ENCODE measurements around the gene CIC. TPM values are rescaled to one million over a fixed set of nuclear protein-coding genes. Genes with fewer than 3 reads are reported as not detected.
A peak's percentile ranks its signal among the peaks of the same experiment; 100 is the strongest.

CIC gene
- total RNA-seq, 1 donor from 2014 or later: 115 TPM

DNA sequence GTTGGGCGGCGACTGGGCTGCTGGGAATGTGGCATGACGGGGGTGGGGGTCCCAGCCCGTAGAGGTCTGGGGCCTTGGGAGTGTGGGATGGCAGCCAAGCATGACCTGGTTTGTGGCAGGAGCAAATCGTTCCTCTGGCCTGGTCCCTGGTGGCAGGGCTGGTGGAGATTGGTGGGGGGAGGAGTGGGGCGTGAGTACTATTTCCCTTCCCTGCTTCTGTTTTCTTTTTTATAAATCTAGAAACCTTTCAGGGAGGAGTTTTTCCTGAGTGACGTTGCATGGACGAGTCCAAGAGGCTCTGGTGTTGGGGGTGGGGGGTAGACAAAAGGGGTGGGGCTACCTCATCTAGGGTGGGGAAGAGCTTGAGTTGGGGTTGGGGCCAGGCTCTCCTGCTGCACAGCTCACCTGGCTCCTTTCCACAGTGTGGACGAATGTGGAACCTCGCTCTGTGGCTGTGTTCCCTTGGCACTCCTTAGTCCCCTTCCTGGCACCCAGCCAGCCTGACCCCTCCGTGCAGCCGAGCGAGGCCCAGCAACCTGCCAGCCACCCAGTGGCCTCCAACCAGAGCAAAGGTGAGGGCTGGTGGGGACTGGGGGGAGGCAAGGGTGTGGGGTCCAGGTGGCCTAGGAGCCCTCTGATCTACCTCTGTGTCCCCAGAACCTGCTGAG lies 17.4 kb downstream of the CIC start:
- TF ChIP-seq, protein P1, sequence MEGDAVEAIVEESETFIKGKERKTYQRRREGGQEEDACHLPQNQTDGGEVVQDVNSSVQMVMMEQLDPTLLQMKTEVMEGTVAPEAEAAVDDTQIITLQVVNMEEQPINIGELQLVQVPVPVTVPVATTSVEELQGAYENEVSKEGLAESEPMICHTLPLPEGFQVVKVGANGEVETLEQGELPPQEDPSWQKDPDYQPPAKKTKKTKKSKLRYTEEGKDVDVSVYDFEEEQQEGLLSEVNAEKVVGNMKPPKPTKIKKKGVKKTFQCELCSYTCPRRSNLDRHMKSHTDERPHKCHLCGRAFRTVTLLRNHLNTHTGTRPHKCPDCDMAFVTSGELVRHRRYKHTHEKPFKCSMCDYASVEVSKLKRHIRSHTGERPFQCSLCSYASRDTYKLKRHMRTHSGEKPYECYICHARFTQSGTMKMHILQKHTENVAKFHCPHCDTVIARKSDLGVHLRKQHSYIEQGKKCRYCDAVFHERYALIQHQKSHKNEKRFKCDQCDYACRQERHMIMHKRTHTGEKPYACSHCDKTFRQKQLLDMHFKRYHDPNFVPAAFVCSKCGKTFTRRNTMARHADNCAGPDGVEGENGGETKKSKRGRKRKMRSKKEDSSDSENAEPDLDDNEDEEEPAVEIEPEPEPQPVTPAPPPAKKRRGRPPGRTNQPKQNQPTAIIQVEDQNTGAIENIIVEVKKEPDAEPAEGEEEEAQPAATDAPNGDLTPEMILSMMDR (IDR thresholded peaks at IDR 0.05): no peak
- H3K27me3 Mint-ChIP-seq (ENCODE audit: unreplicated experiment): no peaks in the 10 kb centered on the region
- no peaks in the 10 kb centered on the region for H3K9me3 Mint-ChIP-seq (ENCODE audit: unreplicated experiment)
- no peak for DNase-seq (ENCODE audit: extremely low spot score, unreplicated experiment)
- peaks cover 31% of the 10 kb centered on the region for H3K4me1 Mint-ChIP-seq (ENCODE audit: unreplicated experiment)
- peak overlapping the region; percentile 88 for H3K4me3 Mint-ChIP-seq (ENCODE audit: unreplicated experiment)
- H3K27ac Mint-ChIP-seq (ENCODE audit: unreplicated experiment): peak overlapping the region; percentile 87
- H3K36me3 Mint-ChIP-seq (ENCODE audit: unreplicated experiment): peaks cover 16% of the 10 kb centered on the region

DNA sequence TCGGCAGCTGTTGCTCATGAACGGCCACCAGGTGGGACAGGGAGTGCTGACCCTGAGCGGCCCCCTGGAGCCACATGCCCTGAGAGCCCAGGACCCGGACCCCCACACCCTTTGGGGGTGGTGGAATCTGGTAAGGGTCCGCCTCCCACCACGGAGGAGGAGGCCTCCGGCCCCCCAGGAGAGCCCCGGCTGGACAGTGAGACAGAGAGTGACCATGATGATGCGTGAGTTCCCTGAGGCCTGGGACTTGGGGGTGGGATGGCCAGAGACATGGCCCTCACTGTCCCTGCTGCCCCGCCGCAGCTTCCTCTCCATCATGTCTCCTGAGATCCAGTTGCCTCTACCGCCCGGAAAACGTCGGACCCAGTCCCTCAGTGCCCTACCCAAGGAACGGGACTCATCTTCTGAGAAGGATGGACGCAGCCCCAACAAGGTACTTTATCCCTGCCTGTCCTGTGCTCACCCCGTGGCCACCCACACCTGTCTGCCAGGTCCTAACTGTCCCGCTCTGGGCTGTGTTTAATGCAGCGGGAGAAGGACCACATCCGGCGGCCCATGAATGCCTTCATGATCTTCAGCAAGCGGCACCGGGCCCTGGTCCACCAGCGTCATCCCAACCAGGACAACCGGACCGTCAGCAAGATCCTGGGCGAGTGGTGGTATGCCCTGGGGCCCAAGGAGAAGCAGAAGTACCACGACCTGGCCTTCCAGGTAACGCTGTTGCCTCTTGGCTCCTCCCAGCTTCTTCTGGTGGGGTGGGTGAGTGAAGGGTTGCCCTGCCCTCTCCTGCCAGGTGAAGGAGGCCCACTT lies 18.2 kb downstream of the CIC start:
- no peak for DNase-seq (ENCODE audit: extremely low spot score, unreplicated experiment)
- H3K4me1 Mint-ChIP-seq (ENCODE audit: unreplicated experiment): peaks cover 24% of the 10 kb centered on the region
- no peak overlapping the region for H3K4me3 Mint-ChIP-seq (ENCODE audit: unreplicated experiment)
- TF ChIP-seq, protein P1 (IDR thresholded peaks at IDR 0.05): no peak
- peak overlapping the region; percentile 14 for H3K27ac Mint-ChIP-seq (ENCODE audit: unreplicated experiment)
- H3K36me3 Mint-ChIP-seq (ENCODE audit: unreplicated experiment): peaks cover 23% of the 10 kb centered on the region
- H3K27me3 Mint-ChIP-seq (ENCODE audit: unreplicated experiment): no peaks in the 10 kb centered on the region
- no peaks in the 10 kb centered on the region for H3K9me3 Mint-ChIP-seq (ENCODE audit: unreplicated experiment)

DNA sequence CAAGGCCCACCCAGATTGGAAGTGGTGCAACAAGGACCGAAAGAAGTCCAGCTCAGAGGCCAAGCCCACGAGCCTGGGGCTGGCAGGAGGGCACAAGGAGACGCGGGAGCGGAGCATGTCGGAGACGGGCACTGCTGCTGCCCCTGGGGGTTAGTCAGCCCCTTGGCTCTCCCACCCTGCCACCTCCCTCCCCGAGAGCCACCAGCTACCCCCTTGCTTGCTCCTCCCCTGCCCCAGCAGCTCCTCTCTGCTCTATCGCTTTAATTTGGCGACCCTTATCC lies 18.7 kb downstream of the CIC start:
- peaks cover 23% of the 10 kb centered on the region for H3K36me3 Mint-ChIP-seq (ENCODE audit: unreplicated experiment)
- H3K27me3 Mint-ChIP-seq (ENCODE audit: unreplicated experiment): no peaks in the 10 kb centered on the region
- DNase-seq (ENCODE audit: extremely low spot score, unreplicated experiment): no peak
- H3K9me3 Mint-ChIP-seq (ENCODE audit: unreplicated experiment): no peaks in the 10 kb centered on the region
- no peak overlapping the region for H3K27ac Mint-ChIP-seq (ENCODE audit: unreplicated experiment)
- no peak overlapping the region for H3K4me3 Mint-ChIP-seq (ENCODE audit: unreplicated experiment)
- TF ChIP-seq, protein P1 (IDR thresholded peaks at IDR 0.05): no peak
- H3K4me1 Mint-ChIP-seq (ENCODE audit: unreplicated experiment): peaks cover 19% of the 10 kb centered on the region

DNA sequence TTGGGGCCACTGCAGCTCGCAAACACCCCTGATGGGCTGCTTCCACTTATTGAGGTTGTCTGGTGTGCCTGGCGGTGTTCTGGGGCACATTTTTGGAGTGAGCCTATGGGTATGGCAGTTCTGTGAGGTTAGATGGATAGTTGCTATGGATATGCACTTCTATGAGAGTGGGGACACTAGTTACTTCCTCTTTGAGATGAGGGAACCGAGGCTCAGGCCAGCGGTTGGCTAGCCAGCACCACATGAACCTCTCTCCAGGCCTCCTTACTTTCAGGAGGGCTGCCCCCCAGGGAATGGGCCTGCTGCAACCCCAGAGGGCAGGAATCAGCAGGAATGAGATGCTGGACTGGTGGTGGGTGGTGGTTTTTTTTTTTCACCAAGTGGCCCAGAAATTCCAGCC lies 19.3 kb downstream of the CIC start:
- H3K4me1 Mint-ChIP-seq (ENCODE audit: unreplicated experiment): peaks cover 20% of the 10 kb centered on the region
- TF ChIP-seq, protein P1 (IDR thresholded peaks at IDR 0.05): no peak
- H3K4me3 Mint-ChIP-seq (ENCODE audit: unreplicated experiment): no peak overlapping the region
- H3K36me3 Mint-ChIP-seq (ENCODE audit: unreplicated experiment): peaks cover 25% of the 10 kb centered on the region
- no peaks in the 10 kb centered on the region for H3K27me3 Mint-ChIP-seq (ENCODE audit: unreplicated experiment)
- no peaks in the 10 kb centered on the region for H3K9me3 Mint-ChIP-seq (ENCODE audit: unreplicated experiment)
- DNase-seq (ENCODE audit: extremely low spot score, unreplicated experiment): no peak
- H3K27ac Mint-ChIP-seq (ENCODE audit: unreplicated experiment): no peak overlapping the region

DNA sequence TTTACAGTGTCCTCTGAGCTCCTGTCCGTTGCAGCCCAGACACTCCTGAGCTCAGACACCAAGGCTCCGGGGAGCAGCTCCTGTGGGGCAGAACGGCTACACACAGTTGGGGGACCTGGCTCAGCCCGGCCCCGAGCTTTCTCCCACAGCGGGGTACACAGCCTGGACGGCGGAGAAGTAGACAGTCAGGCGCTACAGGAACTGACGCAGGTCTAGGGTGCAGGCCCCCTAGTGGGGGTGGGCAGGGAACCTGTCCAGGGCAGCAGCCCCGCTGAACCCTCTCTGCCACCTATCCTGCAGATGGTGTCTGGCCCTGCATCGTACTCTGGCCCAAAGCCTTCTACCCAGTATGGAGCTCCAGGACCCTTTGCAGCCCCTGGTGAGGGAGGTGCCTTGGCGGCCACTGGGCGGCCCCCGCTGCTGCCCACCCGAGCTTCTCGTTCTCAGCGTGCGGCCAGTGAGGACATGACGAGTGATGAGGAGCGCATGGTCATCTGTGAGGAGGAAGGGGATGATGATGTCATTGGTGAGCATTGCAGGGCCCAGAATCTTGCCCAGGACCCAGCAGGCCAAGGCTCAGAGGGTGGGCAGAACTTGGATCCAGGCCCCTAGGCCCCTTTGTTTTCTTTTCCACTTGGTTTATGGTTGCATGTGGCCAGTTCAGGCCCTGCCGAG lies 20.0 kb downstream of the CIC start:
- H3K27ac Mint-ChIP-seq (ENCODE audit: unreplicated experiment): no peak overlapping the region

More for the DNA sequence above, 20.0 kb downstream of the CIC start:
- TF ChIP-seq, protein P1 (IDR thresholded peaks at IDR 0.05): no peak
- peaks cover 20% of the 10 kb centered on the region for H3K4me1 Mint-ChIP-seq (ENCODE audit: unreplicated experiment)
- no peaks in the 10 kb centered on the region for H3K27me3 Mint-ChIP-seq (ENCODE audit: unreplicated experiment)
- DNase-seq (ENCODE audit: extremely low spot score, unreplicated experiment): no peak
- H3K4me3 Mint-ChIP-seq (ENCODE audit: unreplicated experiment): no peak overlapping the region
- H3K9me3 Mint-ChIP-seq (ENCODE audit: unreplicated experiment): no peaks in the 10 kb centered on the region
- peaks cover 29% of the 10 kb centered on the region for H3K36me3 Mint-ChIP-seq (ENCODE audit: unreplicated experiment)
